Cardiac muscle cell (in vitro differentiated cells and primary cell): ENCODE data around the gene TAF10. TPM values are rescaled to one million over a fixed set of nuclear protein-coding genes. Genes with fewer than 3 reads are reported as not detected.

ENCODE experiments used
- DNase-seq, 2 donors: peaks; one replicate each; pipeline versions ENCODE4 v3.0.0 to v3.0.0-alpha.2; 2010 to 2017; ENCODE audit warnings: low read depth in 1 of 2, low spot score in 1 of 2
- H3K27ac ChIP-seq: fragments of 200-600 bp; sonication (generic); 2 replicates; pipeline ENCODE4 v1.5.1; 2016
- H3K27me3 ChIP-seq: fragments of 200-600 bp; sonication (generic); 2 replicates; pipeline ENCODE4 v1.6.0; 2016; ENCODE audit warnings: control low read depth
- H3K36me3 ChIP-seq: fragments of 200-600 bp; sonication (generic); 2 replicates; pipeline ENCODE4 v1.5.1; 2016; ENCODE audit warnings: control low read depth
- H3K4me1 ChIP-seq: fragments of 200-600 bp; sonication (generic); 2 replicates; pipeline ENCODE4 v1.8.1; 2017; ENCODE audit warnings: low read depth, mild to moderate bottlenecking, mixed run types
- H3K4me3 ChIP-seq: fragments of 200-600 bp; sonication (generic); 2 replicates; pipeline ENCODE4 v1.5.1; 2016; ENCODE audit warnings: mild to moderate bottlenecking
- H3K9me3 ChIP-seq: fragments of 200-600 bp; sonication (generic); 2 replicates; pipeline ENCODE4 v1.5.1; 2017; ENCODE audit warnings: low read depth, mild to moderate bottlenecking, control low read depth
- polyA plus RNA-seq: library from polyadenylated mRNA; unstranded; fragments of >200 nt; fragmentation: Nextera tagmentation; extraction: Ambion mirVana; gene quantifications from 2 replicates; pipeline ENCODE4 v1.2.1, GENCODE V29; 2016
- total RNA-seq: library from RNA; depleted of rRNA; stranded (reverse); fragments of >200 nt; gene quantifications from 2 replicates; pipeline ENCODE4 v1.2.3, GENCODE V29; 2016
- TF ChIP-seq, protein P1 (sequence below): IDR thresholded peaks from 2 replicates; pipeline ENCODE4 v1.5.1; 2012; ENCODE audit warnings: low read depth, mild to moderate bottlenecking, low read length

TAF10 gene
- total and polyA plus RNA-seq, 2 experiments from 2014 or later, result 72.6 to 316 TPM

DNA sequence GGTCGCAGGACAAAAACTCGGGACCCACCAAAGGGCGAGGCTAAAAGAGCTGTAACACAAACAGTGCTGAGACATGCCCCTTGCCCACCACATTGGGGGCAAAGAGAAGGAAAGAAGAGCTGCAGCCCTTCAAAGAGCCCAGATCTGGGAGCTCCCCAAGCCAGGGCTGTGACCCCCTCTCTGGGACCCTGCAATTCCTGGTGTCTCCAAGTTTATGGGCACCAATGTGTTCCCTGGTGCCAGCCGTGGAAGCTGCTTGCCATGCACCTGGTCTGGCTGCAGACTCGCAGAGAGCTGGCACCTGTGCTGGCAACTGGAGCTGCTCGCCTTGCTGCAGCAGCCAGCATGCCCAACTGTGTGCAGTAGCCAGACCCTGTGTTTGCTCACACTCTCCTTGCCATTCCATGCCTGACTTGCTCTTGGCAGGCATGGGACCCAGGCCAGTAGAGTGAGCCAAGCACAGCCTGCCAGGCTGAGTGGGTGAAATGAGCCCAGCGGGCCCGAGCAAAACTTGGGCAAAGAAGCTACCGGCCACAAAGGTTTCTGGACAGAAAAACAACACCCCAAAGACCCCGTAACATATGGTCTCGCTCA is 24.6 kb downstream of the TAF10 start:
- Histone ChIP-seq H3K4me1 (no peaks in the 10 kb centered on the region), H3K36me3 (peaks cover 9% of the 10 kb centered on the region), H3K9me3 (no peaks in the 10 kb centered on the region), H3K27me3 (no peaks in the 10 kb centered on the region), H3K27ac (no peak overlapping the region), H3K4me3 (no peak overlapping the region)
- TF ChIP-seq, protein P1, sequence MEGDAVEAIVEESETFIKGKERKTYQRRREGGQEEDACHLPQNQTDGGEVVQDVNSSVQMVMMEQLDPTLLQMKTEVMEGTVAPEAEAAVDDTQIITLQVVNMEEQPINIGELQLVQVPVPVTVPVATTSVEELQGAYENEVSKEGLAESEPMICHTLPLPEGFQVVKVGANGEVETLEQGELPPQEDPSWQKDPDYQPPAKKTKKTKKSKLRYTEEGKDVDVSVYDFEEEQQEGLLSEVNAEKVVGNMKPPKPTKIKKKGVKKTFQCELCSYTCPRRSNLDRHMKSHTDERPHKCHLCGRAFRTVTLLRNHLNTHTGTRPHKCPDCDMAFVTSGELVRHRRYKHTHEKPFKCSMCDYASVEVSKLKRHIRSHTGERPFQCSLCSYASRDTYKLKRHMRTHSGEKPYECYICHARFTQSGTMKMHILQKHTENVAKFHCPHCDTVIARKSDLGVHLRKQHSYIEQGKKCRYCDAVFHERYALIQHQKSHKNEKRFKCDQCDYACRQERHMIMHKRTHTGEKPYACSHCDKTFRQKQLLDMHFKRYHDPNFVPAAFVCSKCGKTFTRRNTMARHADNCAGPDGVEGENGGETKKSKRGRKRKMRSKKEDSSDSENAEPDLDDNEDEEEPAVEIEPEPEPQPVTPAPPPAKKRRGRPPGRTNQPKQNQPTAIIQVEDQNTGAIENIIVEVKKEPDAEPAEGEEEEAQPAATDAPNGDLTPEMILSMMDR, result no peak
- DNase-seq, result no peak

- Histone ChIP-seq H3K4me3 (no peak overlapping the region), H3K36me3 (peaks cover 7% of the 10 kb centered on the region), H3K9me3 (no peaks in the 10 kb centered on the region), H3K4me1 (no peaks in the 10 kb centered on the region), H3K27ac (no peak overlapping the region), H3K27me3 (no peaks in the 10 kb centered on the region)
- TF ChIP-seq, protein P1, result no peak
- peak in 1 of 2 donors; percentile 62 for DNase-seq
These were observed 25.3 kb downstream of the TAF10 start for GRCh38 chr11:6586434-6587359.

GRCh38 chr11:6584528-6584927 is 27.5 kb downstream of the TAF10 start:
- no peak overlapping the region for H3K27ac ChIP-seq
- H3K9me3 ChIP-seq, result no peaks in the 10 kb centered on the region
- peaks cover 4% of the 10 kb centered on the region for H3K36me3 ChIP-seq
- TF ChIP-seq, protein P1, result no peak
- no peaks in the 10 kb centered on the region for H3K4me1 ChIP-seq
- no peak overlapping the region for H3K4me3 ChIP-seq
- H3K27me3 ChIP-seq, result no peaks in the 10 kb centered on the region
- no peak for DNase-seq

GRCh38 chr11:6583584-6583983 is 28.4 kb downstream of the TAF10 start:
- Histone ChIP-seq H3K9me3 (no peaks in the 10 kb centered on the region), H3K4me3 (no peak overlapping the region), H3K27me3 (no peaks in the 10 kb centered on the region), H3K36me3 (peaks cover 4% of the 10 kb centered on the region), H3K4me1 (no peaks in the 10 kb centered on the region), H3K27ac (no peak overlapping the region)
- TF ChIP-seq, protein P1, result no peak
- no peak for DNase-seq

GRCh38 chr11:6579681-6580080 is 32.3 kb downstream of the TAF10 start:
- H3K27me3 ChIP-seq, result no peaks in the 10 kb centered on the region
- TF ChIP-seq, protein P1, result no peak
- H3K4me1 ChIP-seq, result no peaks in the 10 kb centered on the region
- no peak for DNase-seq
- H3K4me3 ChIP-seq, result no peak overlapping the region
- H3K27ac ChIP-seq, result no peak overlapping the region
- no peaks in the 10 kb centered on the region for H3K36me3 ChIP-seq
- H3K9me3 ChIP-seq, result no peaks in the 10 kb centered on the region
